ENCODE results near the gene ITGB5.

DNA sequence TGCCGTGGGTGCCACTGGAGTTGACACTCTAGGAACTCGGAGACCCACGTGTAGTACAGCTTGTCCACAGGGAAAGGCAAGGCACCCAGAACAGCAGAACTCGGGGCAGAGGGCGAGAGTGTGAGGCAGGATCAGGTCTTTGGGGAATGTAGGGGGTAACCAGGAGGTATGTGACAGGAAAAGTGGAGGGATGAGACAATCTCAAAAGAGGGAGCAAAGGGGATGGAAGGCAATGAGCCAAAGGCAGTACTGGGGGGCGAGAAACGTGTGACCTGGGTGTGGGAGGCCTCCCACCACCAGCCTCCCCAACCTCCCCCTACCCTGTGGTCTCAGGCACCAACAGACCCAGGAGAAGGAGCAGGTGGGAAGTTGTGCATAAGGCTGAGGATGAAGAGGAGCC lies 108.0 kb downstream of the ITGB5 start:
- TF ChIP-seq POLR2AphosphoS5 (IDR thresholded peaks at IDR 0.05; ENCODE audit: low read depth, low read length) = no peak
- TF ChIP-seq TAF1 (IDR thresholded peaks at IDR 0.05; ENCODE audit: low read depth, low read length) = no peak
- TF ChIP-seq POLR2A (IDR thresholded peaks at IDR 0.05; ENCODE audit: low read depth, low read length) = no peak
- no peak for TF ChIP-seq SPI1 (IDR thresholded peaks at IDR 0.05; ENCODE audit: low read depth, low read length)
